ENCODE measurements around the gene RNF169.
A peak's percentile ranks its signal among the peaks of the same experiment; 100 is the strongest.

RNF169 gene, protein sequence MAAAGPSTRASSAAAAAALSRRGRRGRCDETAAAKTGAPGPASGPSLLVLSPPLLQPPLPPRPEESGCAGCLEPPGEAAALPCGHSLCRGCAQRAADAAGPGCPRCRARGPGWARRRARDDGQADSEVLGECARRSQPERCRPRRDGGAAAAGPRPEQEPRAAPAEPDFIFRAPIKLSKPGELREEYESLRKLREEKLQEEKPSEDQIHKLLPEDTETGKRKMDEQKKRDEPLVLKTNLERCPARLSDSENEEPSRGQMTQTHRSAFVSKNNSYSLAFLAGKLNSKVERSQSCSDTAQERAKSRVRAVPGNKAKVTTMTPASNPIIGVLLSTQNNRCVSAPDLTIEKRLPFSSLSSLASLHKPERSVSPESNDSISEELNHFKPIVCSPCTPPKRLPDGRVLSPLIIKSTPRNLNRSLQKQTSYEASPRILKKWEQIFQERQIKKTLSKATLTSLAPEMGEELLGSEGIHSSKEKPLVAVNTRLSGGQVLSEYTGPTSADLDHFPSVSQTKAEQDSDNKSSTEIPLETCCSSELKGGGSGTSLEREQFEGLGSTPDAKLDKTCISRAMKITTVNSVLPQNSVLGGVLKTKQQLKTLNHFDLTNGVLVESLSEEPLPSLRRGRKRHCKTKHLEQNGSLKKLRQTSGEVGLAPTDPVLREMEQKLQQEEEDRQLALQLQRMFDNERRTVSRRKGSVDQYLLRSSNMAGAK

DNA sequence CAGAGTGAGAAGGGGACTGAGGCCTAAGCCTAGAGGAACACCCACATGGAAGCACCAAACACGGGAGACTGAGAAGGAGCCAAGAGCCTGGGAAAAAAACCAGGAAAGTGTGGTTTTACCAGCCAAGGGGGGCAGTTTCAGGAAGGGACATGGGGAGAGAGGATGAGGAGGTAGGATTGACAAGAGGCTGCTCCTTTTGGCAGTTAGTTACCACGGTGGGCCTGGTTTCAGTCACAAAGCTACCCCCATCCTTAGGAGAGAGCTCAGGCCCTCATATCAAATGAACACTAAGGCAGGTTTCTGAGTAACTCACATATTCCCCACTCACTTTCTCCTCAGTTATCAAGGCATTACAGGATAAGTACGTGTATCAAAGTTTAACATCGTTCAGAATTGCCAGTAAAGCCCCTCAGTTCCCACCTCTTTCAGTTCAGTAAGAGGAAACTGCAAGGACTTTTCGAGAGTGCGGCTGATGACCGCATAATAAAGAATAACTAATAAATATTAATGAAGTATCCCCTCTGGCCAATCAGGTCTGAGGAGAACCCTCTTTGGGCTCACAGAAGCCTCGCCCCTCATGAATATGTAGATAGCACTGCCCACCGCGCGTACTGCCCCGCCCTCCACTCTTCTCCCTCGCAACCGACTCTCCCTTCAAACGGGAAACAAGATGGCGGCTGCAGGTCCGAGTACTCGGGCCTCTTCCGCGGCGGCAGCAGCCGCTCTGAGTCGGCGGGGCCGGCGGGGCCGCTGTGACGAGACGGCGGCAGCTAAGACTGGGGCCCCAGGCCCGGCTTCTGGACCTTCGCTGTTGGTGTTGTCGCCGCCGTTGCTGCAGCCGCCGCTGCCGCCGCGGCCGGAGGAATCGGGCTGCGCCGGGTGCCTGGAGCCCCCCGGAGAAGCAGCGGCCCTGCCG lies at the start of gene RNF169:
RNF169 (plus strand) TSS at position 639 of the 916 bp plus-strand sequence; CDS start at position 671, 32 bp downstream.
- in situ Hi-C loops (cut with HindIII; ENCODE audit: low pct_unique_long_range_greater_than_20kb, low sequenced_read_pairs), result no loop called here
- no peak for TF ChIP-seq JUND (IDR thresholded peaks at IDR 0.05; ENCODE audit: low read depth)
- DNase-seq (ENCODE audit: low read depth in 1 of 2, low spot score in 1 of 2), result peak; percentile 96 to 100

DNA sequence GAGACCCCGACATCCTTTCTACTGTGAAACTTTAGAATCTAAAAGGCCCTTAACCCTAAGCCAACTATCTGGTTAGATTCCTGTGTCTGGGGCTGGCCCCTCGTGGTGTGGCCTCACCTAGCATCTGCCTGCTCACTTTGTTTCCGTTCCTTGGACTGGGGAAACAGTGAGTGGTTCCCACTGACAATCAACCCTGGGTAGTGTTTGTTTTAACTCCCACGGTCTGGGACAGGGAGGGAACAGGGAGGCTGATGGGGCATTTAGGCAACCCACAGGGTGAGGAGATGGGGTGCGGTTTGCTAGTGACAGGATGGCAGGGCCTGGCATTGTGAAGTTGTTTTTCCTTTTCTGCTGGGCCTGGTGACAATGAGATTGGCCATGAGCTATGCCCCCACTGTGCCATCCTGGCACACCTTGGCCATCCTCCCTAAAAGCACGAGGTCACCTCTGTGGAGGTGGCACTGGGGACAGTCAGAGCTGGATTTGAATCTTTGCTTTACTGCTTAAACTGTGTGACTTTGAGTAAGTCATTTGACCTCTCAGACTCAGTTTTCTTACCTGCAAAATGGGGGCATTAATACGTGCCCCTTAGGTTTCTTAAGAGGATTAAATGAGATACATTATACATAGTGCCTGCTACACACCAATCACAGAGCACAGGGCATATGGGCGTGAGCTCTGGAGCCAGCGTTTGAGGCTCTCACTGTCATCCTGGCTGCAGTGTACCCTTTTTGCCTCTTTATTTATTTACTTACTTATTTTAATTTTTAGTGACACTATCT lies 48.8 kb upstream of the RNF169 start:
- DNase-seq (ENCODE audit: low read depth in 1 of 2, low spot score in 1 of 2), result no peak
- no peak for TF ChIP-seq JUND (IDR thresholded peaks at IDR 0.05; ENCODE audit: low read depth)
- in situ Hi-C loops (cut with HindIII; ENCODE audit: low pct_unique_long_range_greater_than_20kb, low sequenced_read_pairs), result no loop called here

DNA sequence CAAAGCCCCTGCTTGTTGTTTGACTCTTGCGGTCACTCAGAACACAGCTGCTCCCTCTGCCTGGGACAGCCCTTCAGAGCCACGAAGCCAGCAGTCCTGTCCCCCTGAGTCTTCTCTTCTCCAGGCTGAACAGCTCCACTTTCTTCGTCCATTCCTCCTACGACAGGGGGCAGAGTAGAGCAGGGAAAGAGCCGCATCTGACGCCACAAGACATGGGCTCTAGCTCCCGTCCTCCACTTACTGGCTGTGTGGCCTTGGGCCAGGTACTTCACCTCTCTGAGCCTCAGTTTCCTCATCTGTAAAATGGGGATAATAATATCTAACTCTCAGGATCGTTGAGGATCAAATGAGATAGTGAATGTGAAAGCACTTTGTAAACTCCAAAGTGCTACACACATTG lies 47.3 kb upstream of the RNF169 start:
- TF ChIP-seq JUND (IDR thresholded peaks at IDR 0.05; ENCODE audit: low read depth), result no peak
- peak in 1 of 2 experiments; percentile 41 for DNase-seq (ENCODE audit: low read depth in 1 of 2, low spot score in 1 of 2)
- in situ Hi-C loops (cut with HindIII; ENCODE audit: low pct_unique_long_range_greater_than_20kb, low sequenced_read_pairs), result no loop called here

DNA sequence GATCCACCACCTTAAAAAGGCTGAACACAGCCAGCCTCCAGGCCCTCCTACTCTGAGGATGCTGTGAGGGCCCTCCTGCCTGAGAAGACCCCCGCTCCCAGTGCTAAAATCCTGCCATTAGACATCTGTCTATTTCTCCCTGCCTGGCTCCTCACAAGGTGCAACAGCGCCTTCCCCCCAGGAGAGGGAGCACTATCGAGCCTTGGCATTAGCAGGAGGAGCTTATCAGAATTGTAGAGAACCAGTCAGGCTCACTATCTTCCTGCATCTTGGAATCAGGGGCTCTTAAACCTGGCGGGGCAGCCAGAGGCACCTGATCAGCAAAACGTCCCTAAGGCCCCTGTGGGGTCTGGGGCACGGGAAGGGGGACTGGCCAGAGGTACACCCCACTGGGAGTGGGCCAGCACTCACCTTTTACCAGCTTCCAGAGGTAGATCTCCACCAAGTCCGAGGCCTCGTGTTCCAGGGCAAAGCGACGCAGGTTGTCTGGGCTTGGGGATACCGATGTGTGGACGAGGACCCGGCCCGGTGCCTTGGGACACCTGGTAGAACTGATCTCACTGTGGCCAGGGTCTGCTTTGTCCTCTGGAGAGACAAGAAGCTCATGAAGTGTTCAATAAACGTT lies 46.2 kb upstream of the RNF169 start:
- TF ChIP-seq JUND (IDR thresholded peaks at IDR 0.05; ENCODE audit: low read depth), result no peak
- peak; percentile 79 to 80 for DNase-seq (ENCODE audit: low read depth in 1 of 2, low spot score in 1 of 2)
- in situ Hi-C loops (cut with HindIII; ENCODE audit: low pct_unique_long_range_greater_than_20kb, low sequenced_read_pairs), result no loop called here

DNA sequence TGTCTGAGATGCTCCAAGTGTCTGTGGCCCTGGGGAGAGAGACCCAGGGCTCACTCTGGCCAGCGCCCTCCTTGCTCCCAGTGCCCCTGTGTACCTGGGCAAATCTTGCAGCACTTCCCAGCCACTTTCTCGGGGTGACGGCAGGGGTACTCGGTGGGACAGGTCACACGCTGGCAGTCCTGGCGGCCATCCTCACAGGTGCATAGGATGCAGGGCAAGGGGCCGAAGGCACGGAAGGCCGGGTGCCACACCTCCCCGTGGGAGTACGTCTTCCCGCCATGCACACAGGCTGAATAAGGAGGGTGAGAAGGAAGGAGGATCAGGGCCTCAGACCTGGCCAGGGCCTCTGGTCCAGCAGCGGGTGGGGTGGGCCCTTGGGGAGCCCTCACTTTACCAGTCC lies 45.4 kb upstream of the RNF169 start:
- in situ Hi-C loops (cut with HindIII; ENCODE audit: low pct_unique_long_range_greater_than_20kb, low sequenced_read_pairs), result no loop called here
- DNase-seq (ENCODE audit: low read depth in 1 of 2, low spot score in 1 of 2), result no peak
- TF ChIP-seq JUND (IDR thresholded peaks at IDR 0.05; ENCODE audit: low read depth), result no peak

DNA sequence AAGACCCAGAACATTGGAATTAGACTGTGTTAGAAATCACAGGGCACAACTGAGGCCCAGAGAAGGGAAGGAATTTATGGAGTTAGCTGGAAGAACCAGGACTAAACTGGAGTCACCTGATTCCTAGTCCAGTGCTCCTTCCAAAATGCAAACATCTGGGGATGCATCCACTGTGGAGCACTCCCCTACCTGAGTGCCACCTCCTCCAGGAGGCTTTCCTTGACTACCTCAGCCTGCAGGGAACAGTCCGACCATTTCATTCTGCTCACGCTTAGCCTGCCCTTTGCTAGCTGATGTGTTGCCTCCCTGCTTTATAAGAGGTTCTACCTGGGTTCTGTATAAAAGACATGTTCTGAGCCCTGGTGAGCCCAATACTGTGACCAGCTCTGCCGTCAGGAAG lies 41.5 kb upstream of the RNF169 start:
- no peak for TF ChIP-seq JUND (IDR thresholded peaks at IDR 0.05; ENCODE audit: low read depth)
- in situ Hi-C loops (cut with HindIII; ENCODE audit: low pct_unique_long_range_greater_than_20kb, low sequenced_read_pairs), result no loop called here
- no peak for DNase-seq (ENCODE audit: low read depth in 1 of 2, low spot score in 1 of 2)

DNA sequence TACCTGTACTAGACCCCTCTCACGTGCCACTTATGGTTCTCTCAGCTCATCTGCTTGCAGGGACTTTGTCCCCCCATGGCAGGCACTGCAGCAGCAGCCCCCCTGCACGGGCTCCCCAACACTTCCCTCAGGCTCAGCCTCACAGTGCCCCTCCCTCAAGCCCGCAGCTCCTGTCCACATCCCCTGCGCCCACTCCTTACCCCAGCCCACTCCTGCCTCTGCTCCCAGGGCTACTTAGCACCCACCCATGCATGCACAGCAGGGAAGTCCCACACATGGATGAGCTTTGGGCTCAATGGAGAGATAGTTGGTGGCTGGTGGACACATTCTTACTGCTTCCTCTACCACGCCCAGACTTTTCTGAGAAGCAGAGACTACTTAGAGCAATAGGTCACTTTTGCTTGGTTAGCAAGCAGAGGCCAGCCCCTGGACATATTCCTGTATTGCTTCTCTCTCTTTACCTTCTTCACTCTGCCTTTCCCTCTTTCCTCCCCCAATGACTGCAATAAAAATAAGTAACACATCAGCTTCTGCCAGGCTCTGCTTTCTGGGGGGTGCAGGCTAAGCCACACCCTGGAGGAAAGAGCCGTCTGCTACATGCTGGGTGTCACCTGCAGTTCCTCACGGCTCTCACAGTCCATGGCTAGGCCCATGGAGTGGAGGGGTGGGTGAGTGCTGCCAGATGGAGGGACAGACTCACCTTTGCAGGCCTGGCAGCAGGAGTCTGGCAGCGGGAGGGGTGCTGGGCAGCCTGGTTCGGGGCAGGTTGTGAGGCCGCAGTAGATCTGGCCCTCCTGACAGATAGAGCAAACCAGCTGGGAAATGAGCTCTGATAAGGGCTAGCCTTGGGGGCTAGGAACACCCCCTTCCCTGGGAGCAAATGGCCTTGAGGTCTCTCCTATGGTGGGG lies 40.8 kb upstream of the RNF169 start:
- no peak for TF ChIP-seq JUND (IDR thresholded peaks at IDR 0.05; ENCODE audit: low read depth)
- no peak for DNase-seq (ENCODE audit: low read depth in 1 of 2, low spot score in 1 of 2)
- in situ Hi-C loops (cut with HindIII; ENCODE audit: low pct_unique_long_range_greater_than_20kb, low sequenced_read_pairs), result no loop called here

DNA sequence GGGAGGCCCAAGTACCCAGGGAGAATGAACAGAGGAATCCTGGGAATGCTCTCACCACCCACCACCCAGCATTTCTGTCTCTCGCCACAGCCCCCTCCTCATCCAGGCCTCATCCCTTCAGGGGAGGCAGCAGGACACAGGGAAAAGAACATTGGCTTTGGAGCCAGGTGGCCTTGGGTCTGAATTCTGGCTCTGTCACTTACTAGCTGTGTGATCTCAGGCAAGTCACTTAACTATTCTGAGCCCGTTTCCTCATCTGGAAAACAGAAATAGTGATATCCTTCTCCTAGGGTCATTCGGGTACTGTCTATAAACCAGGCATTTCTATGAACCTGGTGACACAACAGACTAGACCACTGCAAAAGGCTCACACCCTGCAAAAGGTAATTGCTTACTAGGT lies 39.5 kb upstream of the RNF169 start:
- TF ChIP-seq JUND (IDR thresholded peaks at IDR 0.05; ENCODE audit: low read depth), result no peak
- in situ Hi-C loops (cut with HindIII; ENCODE audit: low pct_unique_long_range_greater_than_20kb, low sequenced_read_pairs), result no loop called here
- no peak for DNase-seq (ENCODE audit: low read depth in 1 of 2, low spot score in 1 of 2)

DNA sequence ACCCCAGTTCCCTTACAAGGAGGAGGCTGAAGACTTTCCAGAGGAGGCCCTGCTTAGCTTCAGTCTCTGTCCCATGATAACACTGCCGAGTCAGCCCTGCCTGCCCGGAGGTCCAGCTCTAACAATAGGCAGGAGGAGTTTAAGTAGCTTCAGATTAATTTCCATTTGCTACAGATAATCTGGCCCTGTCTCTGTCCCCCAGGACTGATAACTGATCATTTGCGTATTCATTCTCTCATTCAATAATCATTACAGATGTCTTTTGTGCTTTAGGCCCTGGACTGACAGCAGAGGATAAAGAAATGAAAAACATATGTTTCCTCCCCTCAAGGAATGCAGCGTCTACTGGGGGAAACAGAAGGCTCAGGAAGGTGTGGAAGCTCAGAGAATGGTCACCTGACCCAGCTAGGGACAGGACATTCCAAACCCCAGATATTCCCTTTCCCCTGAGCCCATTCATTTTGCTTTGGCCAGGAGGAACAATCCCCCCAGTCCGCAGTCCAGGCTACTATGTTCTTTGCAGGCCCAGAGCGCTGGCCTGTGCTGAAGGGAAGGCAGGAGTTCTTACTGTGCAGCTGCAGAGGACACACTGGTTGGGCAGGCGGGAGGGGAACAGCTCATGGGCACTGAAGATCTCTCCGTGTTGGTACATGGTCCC lies 38.2 kb upstream of the RNF169 start:
- DNase-seq (ENCODE audit: low read depth in 1 of 2, low spot score in 1 of 2), result no peak
- in situ Hi-C loops (cut with HindIII; ENCODE audit: low pct_unique_long_range_greater_than_20kb, low sequenced_read_pairs), result no loop called here

DNA sequence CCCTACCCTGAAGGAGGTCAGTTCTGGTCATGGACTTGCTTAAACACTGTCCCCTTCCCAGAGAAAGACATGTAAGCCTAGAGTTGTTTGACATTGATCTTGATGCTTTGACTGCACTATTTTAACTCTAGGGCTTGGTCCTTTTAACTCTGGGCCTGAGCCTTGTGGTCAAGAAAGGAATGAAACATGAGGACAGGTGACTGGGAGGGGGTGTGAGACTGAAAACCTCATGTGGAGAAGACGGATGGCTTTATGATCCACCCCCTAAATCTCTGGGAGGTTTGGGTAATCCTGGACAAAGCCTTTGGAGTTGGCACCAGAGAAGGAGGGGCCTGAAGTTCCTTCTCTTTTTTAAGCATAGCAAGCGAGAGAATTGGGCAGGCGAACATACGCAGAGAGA lies 35.0 kb upstream of the RNF169 start:
- no peak for DNase-seq (ENCODE audit: low read depth in 1 of 2, low spot score in 1 of 2)
- in situ Hi-C loops (cut with HindIII; ENCODE audit: low pct_unique_long_range_greater_than_20kb, low sequenced_read_pairs), result no loop called here
- TF ChIP-seq JUND (IDR thresholded peaks at IDR 0.05; ENCODE audit: low read depth), result no peak

More for the DNA sequence above, 38.2 kb upstream of the RNF169 start:
- TF ChIP-seq JUND (IDR thresholded peaks at IDR 0.05; ENCODE audit: low read depth), result no peak
